ENCODE data around the gene MRGPRF. TPM values are rescaled to one million over a fixed set of nuclear protein-coding genes. Genes with fewer than 3 reads are reported as not detected.

The MRGPRF gene
- total and polyA plus RNA-seq, 2 donors from 2014 or later = 9.3 to 19.0 TPM

GRCh38 chr11:69006816-69007215, 6.2 kb downstream of the MRGPRF start:
- no peak for FAIRE-seq
- Histone ChIP-seq H3K27ac (ENCODE audit: low read depth in 2 of 2, low read length in 2 of 2) (no peak overlapping the region), H3K27me3 (ENCODE audit: control insufficient read depth, insufficient read depth, low read length) (no peaks in the 10 kb centered on the region), H3K4me3 (ENCODE audit: low read length in 3 of 3) (no peak overlapping the region), H3K9me3 (ENCODE audit: control insufficient read depth in 2 of 3, insufficient read depth in 1 of 3, low read length in 3 of 3) (no peaks in the 10 kb centered on the region), H3K36me3 (ENCODE audit: control insufficient read depth in 2 of 3, insufficient read depth in 3 of 3, low read length in 3 of 3) (no peaks in the 10 kb centered on the region), H3K9ac (ENCODE audit: low read length in 3 of 3) (no peak overlapping the region), H3K4me1 (ENCODE audit: control insufficient read depth in 2 of 3, insufficient read depth in 2 of 3, low read depth in 1 of 3, low read length in 3 of 3) (peaks cover 0 to 32% (median 20%) of the 10 kb centered on the region in 3 donors)
- no peak for TF ChIP-seq CTCF (IDR thresholded peaks at IDR 0.05; ENCODE audit: borderline replicate concordance, extremely low read depth, insufficient read depth)
- intact Hi-C loops (cut with DNase I) = no loop called here
- no peak for DNase-seq

- TF ChIP-seq CTCF (IDR thresholded peaks at IDR 0.05; ENCODE audit: borderline replicate concordance, extremely low read depth, insufficient read depth) = no peak
- no peaks in the 10 kb centered on the region for H3K27me3 ChIP-seq (ENCODE audit: control insufficient read depth, insufficient read depth, low read length)
- no peak overlapping the region for H3K27ac ChIP-seq (ENCODE audit: low read depth in 2 of 2, low read length in 2 of 2)
- intact Hi-C loops (cut with DNase I) = no loop called here
- H3K4me3 ChIP-seq (ENCODE audit: low read length in 3 of 3) = no peak overlapping the region
- H3K36me3 ChIP-seq (ENCODE audit: control insufficient read depth in 2 of 3, insufficient read depth in 3 of 3, low read length in 3 of 3) = no peaks in the 10 kb centered on the region
- H3K9ac ChIP-seq (ENCODE audit: low read length in 3 of 3) = no peak overlapping the region
- peak in 2 of 5 donors; percentile 31 to 65 for DNase-seq
- H3K9me3 ChIP-seq (ENCODE audit: control insufficient read depth in 2 of 3, insufficient read depth in 1 of 3, low read length in 3 of 3) = no peaks in the 10 kb centered on the region
- H3K4me1 ChIP-seq (ENCODE audit: control insufficient read depth in 2 of 3, insufficient read depth in 2 of 3, low read depth in 1 of 3, low read length in 3 of 3) = peaks cover 0 to 29% (median 19%) of the 10 kb centered on the region in 3 donors
- no peak for FAIRE-seq
Observed at GRCh38 chr11:69005631-69006368, 7.2 kb downstream of the MRGPRF start.

DNA sequence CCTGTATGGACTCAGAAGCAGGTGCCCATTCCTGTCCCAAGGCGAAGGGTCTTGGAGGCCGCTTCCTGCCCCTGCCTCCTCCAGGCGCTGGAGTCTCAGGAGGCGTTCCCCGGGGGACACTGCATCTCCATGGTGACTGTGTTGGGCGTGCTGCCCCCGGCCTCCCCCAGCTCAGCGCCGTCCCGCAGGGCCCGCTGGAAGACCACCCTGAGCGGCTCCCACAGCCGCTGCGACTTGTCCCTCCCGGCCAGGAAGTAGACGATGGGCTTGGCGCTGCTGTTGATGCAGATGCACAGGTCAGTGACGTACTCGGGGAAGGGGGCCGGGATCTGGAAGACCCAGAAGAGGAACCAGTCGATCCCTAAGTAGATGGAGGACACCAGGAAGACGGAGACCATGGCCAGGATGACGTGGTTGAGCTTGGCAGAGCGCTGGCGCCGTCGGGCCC, 7.8 kb downstream of the MRGPRF start:
- TF ChIP-seq CTCF (IDR thresholded peaks at IDR 0.05; ENCODE audit: borderline replicate concordance, extremely low read depth, insufficient read depth) = no peak
- Histone ChIP-seq H3K36me3 (ENCODE audit: control insufficient read depth in 2 of 3, insufficient read depth in 3 of 3, low read length in 3 of 3) (no peaks in the 10 kb centered on the region), H3K27ac (ENCODE audit: low read depth in 2 of 2, low read length in 2 of 2) (no peak overlapping the region), H3K4me1 (ENCODE audit: control insufficient read depth in 2 of 3, insufficient read depth in 2 of 3, low read depth in 1 of 3, low read length in 3 of 3) (peaks cover 0 to 25% (median 13%) of the 10 kb centered on the region in 3 donors), H3K27me3 (ENCODE audit: control insufficient read depth, insufficient read depth, low read length) (no peaks in the 10 kb centered on the region), H3K4me3 (ENCODE audit: low read length in 3 of 3) (no peak overlapping the region), H3K9me3 (ENCODE audit: control insufficient read depth in 2 of 3, insufficient read depth in 1 of 3, low read length in 3 of 3) (no peaks in the 10 kb centered on the region), H3K9ac (ENCODE audit: low read length in 3 of 3) (no peak overlapping the region)
- intact Hi-C loops (cut with DNase I) = no loop called here
- DNase-seq (peak in 1 of 5 donors; percentile 38), FAIRE-seq (no peak)

Data from kidney (tissue), 14 donors.